ENCODE data around the gene EPPIN.

- TF ChIP-seq ZNF384 (IDR thresholded peaks at IDR 0.05), result no peak
- TF ChIP-seq NFRKB (IDR thresholded peaks at IDR 0.05), result no peak
- TF ChIP-seq TARDBP (IDR thresholded peaks at IDR 0.05), result no peak
- TF ChIP-seq FOXK2 (IDR thresholded peaks at IDR 0.05), result no peak
- no peak for TF ChIP-seq FOXM1 (IDR thresholded peaks at IDR 0.05; ENCODE audit: borderline replicate concordance)
- no peak for TF ChIP-seq SP1 (IDR thresholded peaks at IDR 0.05)
- TF ChIP-seq BHLHE40 (IDR thresholded peaks at IDR 0.05; ENCODE audit: borderline replicate concordance), result no peak
- no peak for TF ChIP-seq LEF1 (IDR thresholded peaks at IDR 0.05; ENCODE audit: borderline replicate concordance)
- TF ChIP-seq ARNT (IDR thresholded peaks at IDR 0.05), result no peak
- no peak for TF ChIP-seq CTBP1 (IDR thresholded peaks at IDR 0.05; ENCODE audit: borderline replicate concordance)
- no peak for TF ChIP-seq FOXA1 (IDR thresholded peaks at IDR 0.05)
- TF ChIP-seq SUZ12 (IDR thresholded peaks at IDR 0.05), result no peak
- TF ChIP-seq, protein P1, sequence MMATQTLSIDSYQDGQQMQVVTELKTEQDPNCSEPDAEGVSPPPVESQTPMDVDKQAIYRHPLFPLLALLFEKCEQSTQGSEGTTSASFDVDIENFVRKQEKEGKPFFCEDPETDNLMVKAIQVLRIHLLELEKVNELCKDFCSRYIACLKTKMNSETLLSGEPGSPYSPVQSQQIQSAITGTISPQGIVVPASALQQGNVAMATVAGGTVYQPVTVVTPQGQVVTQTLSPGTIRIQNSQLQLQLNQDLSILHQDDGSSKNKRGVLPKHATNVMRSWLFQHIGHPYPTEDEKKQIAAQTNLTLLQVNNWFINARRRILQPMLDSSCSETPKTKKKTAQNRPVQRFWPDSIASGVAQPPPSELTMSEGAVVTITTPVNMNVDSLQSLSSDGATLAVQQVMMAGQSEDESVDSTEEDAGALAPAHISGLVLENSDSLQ (IDR thresholded peaks at IDR 0.05), result no peak
- no peak for TF ChIP-seq ELF4 (IDR thresholded peaks at IDR 0.05)
These were observed 47.2 kb downstream of the EPPIN start for GRCh38 chr20:45500022-45500421.

Measured in HEK293T (cell line).